HG03469 (cell line): ENCODE measurements around the gene KAZN.

Source experiments
- ATAC-seq: cut with Tn5 transposase; IDR thresholded peaks from one replicate; pipeline ENCODE4 v1.9.1; 2021; ENCODE audit warnings: mild to moderate bottlenecking, moderate library complexity, moderate number of reproducible peaks; ENCODE audit not compliant: unreplicated experiment

The KAZN gene

DNA sequence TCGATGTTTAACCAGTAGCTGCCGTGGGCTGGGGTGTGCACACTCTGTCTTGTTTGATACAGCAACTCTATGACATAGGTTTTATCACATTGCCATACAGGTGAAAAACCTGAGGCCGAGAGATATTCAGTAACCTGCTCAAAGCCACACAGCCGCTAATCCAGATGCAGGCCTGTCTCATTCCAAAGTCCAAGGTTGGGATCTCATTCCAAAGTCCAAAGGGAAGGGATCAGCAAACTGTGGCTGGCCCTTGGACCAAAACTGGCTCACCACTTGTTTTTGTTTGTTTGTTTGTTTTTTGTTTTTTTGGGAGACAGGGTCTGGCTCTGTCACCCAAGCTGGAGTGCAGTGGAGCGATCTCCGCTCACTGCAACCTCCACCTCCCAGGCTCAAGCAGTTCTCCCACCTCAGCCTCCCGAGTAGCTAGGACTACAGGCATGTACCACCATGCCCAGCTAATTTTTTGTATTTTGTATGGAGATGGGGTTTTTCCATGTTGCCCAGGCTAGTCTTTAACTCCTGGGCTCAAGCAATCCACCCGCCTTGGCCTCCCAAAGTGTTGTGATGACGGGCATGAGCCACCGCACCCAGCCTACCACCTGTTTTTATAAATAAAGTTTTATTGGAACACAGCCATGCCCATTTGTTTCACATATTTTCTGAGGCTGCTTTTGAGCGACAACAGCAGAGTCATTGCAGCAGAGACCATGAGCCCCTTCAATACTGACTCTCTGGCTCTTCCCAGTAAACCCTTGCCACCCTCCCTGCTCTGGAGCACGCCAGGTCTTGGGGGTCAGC lies 391.6 kb downstream of the KAZN start:
- no peak for ATAC-seq

DNA sequence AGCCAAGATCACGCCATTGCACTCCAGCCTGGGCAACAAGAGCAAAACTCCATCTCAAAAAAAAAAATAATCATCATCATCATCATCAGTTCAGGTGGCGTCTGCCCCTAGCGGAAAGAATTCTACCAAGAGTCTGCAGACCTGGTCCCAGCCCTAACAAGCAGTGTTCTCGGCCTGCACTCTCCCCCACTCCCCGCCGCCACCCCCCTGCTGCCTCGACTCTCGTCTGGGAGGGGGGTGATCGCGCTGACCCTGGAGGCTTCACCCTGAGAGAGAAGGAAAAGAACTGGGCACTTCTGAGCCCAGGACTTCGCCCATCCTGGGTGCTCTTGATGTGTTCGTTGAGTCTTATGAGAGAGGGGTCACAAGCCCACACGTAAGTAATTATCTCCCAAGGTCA lies 394.9 kb downstream of the KAZN start:
- no peak for ATAC-seq

DNA sequence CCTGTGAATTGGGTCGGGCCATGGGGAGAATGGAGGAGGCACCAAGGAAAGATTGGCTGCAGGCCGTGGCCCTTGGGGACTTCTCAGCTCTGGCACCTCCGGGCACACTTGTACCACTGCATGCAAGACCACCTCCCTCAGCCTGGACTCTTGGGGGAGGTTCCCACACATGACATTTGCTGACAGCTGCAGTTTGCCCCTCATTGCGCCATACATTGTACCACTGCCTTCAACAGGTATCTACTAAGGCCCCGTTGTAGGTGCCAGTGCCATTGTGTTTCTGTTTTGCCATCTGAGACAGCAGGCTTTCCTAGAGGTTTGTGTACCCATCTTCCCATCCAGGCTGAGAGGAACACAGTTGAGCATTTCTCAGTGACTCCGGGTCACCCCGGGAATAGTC lies 395.7 kb downstream of the KAZN start:
- no peak for ATAC-seq

DNA sequence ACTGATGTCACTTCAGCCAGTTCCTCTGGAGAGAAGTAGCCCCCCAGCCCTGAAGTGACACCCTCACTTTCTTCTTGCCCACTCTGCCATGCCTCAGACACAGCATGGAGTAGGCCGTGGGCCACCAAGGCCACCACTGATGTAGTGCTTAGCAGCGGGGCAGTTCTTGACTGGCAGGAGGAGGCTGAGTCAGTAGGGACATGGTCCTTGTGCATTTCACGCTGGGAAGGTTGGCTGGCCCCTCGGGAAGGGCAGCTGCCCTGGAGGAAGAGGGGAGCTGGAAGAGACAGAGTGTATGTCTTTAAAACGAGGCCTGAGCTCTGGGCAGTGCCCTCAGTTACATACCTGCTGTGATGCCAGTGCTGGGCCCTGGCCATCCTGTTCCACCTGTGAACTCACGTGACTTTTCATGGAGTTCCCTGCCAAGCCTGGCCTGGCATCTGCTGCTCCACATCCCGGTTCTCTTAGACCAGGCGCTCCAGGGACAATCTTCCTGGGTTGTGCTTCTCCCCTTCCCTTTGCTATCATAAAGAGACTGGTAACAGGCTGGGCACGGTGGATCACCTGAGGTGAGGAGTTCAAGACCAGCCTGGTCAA lies 396.5 kb downstream of the KAZN start:
- no peak for ATAC-seq

DNA sequence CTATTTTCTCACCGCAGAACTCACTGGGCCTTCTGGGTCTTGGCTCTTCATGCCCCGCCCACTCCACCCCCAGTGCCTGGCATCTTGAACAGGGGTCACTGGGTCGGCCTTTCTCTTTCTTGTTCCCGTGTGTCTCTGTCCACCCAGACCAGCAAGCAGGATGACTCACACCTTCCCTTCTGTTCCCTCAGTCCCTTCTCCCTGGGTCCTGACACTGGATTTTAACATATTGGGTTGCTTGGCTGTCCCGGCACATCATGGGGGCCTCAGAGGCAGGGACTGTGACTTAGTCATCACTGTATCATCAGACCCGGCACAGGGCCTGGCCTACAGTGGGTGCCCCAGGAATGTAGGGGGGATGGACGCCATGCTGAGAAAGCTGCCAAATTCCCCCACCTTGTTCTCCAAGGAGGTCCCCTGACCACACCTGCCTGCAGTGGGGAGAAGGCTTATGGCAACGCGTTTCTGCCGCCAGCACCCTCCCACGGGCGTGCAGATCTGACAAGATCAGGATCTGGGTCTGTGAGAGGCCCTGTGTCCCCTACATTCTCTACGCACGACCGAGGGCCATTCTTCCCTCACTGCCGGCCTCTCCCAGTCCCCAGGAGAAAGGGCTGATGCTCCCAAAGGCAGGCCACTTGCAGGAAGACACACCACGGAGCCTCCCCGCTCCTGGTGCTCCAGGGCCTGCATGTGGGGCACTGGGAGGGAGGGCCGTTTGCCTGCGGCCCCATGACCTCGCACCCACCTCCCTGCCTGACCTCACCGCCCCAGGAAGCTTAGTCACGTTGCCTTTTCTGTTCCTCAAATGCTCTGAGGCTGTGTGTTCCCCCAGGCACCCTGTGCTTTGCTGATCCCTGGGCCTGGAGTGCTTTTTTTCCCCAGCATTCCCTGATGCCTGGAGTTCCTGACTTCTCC lies 397.9 kb downstream of the KAZN start:
- no peak for ATAC-seq

DNA sequence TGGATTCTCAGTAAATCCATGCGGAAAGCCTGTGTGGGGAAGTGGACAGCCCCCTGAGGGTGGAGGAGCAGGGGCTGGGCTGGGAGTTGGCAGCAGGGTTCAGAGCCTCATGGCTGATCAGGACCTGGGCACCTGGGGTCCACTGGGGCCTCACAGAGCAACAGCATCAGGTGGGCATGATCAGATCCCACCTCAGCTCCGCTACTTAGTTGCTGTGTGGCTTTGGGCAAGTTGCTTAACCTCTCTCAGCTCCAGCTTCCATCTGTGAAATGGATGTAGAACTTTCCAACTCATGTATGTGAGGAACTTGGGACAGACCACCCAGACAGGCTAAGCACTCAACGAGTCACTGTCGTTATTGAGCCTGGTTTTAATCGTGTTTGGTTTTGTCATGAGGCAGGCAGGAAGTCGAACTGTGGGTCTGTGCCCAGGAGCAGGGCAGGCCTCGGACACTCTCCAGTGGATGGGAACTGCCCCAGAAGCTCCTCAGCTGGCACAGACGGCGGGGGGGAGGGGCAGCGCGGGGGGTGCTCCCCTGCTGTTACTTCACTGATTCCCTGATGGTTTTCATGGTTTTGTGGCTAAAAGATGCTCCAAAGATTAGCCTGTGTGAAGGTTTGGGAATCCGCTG lies 399.3 kb downstream of the KAZN start:
- ATAC-seq: no peak

DNA sequence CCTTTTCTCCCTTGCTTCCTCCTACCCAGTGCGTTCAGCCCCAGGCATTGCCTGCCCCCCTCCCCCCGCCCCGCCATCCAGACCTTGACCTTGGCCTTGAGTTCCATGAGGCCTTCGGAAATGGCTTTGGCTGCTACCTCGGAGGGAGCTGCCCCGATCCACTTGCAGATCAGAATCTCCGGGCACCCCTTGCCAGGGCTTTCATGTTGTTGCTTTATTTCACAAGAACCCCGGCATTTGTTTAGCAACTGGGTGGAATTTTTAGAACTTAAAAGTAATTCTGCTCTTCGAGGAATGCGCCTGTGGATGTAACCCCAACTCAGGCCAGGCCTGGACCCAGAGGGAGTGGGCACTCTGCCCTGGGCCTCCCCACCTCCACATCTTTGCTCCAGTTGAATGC lies 401.0 kb downstream of the KAZN start:
- no peak for ATAC-seq

DNA sequence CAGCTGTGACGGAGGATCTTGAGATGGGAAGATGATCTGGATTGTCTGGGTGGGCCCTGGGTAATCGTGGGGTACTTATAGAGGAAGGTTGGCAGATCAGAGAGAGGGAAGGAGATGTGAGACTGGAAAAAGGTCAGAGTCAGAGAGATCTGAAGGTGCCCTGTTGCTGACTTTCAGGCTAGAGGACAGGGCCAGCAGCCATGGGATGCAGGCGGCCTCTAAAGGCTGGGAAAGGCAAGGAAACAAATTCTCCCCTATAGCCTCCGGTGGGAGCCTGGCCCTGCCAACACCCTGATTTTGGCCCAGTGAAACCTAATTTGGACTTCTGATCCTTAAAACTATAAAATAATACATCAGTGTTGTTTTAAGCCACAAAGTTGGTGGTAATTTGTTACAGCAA lies 401.5 kb downstream of the KAZN start:
- no peak for ATAC-seq

DNA sequence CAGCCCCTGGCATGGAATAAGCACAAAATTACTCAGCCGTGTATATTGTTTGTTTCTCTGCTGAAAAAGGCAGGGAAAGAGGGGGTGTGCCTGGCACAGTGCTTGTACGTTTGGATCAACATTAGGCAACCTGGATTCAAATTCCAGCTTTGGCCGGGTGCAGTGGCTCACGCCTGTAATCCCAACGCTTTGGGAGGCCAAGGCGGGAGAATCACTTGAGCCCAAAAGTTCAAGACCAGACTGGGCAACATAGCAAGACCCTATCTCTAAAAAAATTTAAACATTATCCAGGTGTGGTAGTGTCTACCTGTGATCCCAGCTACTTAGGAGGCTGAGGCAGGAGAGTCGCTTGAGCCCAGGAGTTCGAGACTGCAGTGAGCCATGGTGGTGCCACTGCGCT lies 402.2 kb downstream of the KAZN start:
- no peak for ATAC-seq

DNA sequence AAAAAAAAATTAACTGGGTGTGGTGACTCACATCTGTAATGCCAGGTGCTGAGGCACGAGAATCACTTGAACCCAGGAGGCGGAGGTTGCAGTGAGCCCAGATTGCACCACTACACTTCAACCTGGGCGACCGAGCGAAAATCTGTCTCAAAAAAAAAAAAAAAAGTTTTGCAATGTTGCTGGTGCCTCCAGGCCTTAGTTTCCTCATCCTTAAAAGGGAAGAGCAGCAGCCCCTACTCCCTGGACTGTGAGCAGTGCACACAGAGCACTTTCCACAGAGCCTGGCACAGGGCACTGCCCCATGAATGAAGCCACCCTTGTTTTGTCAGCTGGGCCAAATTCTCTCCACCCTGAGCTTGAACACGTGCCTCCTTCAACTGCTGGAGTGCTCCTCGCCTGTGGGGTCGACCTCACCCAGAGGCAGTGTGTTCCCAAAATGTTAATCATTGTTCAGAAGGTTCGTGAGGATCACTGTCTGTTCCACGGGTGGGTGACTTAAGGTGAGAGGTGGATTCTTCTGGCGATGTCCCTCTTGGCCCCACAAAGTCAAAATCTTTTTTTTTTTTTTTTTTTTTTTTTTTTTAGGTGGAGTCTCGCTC lies 402.9 kb downstream of the KAZN start:
- no peak for ATAC-seq

DNA sequence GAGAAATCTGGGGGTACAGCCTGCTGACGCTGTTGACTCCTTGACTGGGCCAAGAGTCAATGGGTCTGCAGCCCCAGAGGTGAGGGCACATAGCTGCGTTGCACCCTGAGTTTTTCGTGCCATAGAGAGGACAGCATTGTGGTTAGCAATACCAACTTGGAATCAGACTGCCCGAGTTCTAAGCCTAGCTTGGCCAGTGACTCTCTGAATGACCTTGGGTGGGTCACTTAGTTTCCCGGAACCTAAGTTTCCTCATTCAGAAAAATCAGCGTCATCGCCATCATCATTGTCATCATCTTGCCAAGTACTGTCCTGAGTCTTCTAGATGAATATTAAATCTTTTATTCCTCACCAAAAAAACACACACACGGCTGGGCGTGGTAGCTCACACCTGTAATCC lies 403.8 kb downstream of the KAZN start:
- no peak for ATAC-seq

DNA sequence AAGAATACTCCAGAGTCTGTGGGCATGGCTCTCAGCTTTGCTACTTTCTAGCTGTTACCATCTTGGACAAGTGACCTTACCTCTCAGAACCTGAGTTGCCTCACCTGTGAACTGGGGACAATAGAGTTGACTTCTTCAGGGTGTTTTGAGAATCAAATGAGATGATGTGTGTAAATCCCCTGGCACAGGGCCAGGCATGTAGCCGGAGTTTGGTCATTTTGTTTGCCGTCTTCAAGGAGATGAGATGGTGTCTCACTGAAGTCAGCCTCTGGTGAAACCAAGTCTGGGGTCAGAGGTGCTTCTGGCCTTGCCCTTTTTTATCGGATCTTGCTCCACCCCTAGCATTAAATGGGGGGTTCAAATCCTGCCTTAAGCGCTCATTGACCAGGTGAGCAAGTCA lies 405.9 kb downstream of the KAZN start:
- no peak for ATAC-seq

DNA sequence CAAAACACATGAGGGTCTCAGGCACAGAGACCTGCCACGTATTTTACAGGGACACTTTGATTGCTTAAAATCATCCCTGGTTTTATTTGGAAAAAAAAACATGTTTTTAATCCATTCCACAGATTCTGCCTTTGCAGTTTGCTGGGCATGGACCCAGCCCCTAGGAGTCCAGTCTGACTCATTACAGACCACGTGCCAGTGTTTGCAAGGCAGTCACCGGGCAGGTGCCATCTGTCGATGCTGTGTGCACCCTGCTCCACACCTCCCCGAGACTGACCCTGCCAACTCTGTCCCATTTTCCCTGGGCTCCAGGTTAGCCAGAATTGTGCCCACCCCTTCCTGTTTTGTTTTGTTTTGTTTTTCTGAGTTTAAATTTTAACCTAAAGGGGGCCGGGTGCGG lies 406.6 kb downstream of the KAZN start:
- ATAC-seq: no peak

DNA sequence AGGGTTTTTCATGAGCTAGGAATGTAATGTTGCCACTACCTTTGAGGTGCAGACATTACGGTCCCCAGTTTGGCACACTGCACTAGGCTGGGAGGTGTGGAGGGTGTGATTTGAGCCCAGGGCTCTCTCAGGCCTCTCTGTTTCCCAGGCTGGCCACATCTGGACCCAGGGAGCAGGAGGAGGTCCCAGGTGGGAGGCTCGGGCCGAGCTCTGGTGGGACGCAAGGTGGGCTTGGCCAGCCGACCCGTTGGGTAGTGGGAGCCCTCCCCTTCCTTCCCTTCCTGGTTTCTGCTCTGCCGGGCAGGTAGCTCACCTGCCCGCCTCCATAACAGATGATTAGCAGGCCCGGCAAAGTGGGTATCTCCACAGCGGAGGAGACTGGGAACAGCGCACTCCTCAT lies 408.9 kb downstream of the KAZN start:
- ATAC-seq: no peak

DNA sequence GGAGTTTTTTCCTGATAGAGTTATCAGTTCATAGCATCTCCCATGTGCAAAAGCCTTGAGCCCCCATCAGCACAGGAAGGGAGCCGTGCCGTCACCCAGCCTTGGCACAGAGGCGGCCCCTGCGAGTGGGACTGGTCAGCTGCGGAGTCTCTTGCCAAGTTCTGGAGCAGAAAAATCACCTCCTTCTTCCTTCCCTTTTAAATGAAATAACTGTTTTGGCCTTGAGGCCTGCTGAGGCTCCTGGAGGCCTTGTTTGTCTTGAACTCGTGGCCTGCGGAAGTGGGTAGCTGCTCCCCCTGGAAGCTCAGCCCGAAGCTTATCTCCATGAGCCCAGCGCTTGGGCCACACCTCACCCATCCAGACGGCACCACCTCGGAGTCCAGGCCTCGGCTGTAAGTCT lies 409.4 kb downstream of the KAZN start:
- ATAC-seq: no peak

DNA sequence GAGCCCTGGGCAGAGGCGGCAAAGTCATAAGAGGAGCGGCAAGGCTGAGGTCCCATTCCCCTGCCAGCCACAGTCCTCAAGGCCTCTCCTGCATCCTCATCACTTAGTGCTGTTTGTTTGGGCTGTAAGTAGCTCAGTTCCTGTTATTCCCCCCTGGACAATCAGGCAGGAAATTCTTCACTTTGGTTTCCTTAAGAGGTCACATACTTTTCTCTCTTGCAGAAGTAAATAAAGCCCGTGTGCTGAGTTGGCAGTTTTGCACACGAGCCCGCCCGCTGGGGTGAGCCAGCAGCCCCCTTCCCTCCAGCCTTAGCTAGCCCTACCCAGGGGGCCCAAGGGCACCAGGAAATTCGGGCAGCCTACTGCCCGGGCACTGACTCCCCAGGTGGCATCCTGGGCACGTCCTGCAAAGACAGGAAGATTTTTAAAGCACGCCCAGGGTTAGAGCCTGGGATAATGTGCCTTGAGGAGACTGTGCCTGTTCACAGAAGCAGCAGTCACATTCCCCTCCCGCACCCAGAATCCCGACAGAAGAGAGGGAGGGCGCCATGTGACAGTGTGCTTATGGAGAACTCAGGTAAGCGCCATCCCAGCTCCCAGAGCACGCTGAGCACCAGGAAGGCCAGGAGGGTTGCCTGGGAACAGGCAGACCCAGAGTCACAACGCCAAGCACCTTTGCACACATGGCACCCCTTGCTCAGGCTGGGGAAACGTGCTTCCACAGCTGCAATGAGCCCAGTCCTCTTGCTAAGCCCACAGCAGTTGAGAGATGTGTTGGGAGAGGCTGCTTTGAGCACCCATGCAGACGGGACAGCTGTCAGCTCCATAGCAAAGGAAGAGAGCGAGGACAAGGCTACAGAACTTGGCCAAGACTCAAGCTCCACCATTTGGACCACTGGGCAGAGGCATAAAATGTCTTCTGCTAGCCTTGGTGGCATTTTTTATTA lies 410.6 kb downstream of the KAZN start:
- no peak for ATAC-seq

DNA sequence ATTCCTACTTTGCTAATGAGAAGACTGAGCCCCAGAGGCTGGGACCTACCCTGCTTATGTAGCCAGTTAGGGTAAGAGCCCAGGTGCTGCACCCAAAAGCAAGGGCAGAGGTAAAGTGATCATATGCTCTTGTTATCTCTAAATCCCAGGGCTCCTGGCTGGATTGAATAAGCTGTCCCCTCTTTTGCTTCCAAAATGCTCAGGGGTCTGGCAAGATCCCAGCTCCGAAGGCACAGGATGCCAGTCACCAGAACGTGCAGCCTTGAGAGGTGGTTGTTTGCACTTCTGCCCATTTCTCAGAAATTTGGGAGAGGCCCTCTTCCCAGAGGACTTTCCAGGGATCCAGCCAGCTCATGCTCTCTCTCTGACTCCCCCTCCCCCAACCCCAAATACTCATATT lies 412.7 kb downstream of the KAZN start:
- ATAC-seq: no peak

DNA sequence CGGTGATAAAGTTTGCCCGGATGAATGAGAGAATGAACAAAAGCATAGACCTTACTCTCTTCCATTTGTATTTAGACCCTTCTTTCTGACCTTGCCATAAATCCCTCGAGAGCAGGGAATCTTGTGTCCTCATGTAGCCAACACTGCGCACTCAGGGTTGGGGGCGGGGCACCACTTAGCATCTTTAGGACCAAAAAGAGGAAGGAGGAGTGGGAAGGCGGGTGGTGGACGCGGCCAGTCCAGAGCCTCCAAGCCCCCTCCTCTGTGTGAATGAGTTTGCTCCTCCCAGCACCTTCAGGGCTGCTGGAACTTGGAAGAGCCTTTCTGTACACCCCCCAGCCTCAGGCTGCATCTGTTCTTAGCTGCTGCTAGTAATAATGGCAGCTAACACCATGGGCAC lies 413.2 kb downstream of the KAZN start:
- no peak for ATAC-seq

DNA sequence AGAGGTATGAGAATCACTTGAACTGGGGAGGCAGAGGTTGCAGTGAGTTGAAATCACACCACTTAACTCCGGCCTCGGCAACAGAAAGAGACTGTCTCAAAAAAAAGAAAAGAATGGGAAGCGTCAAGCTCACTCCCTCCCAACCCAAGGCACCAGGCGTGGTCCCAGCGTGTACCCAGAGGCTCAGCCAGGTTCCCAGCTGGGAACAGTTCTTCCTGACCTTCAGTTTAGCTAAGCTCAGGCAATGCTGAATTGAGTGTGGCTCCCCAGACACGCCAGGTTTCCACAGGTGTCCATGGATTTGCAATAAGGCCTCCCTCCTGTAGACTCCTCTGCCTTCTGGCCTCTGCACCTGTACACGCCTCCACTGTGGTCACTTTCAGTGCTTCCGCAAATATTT lies 414.3 kb downstream of the KAZN start:
- no peak for ATAC-seq

DNA sequence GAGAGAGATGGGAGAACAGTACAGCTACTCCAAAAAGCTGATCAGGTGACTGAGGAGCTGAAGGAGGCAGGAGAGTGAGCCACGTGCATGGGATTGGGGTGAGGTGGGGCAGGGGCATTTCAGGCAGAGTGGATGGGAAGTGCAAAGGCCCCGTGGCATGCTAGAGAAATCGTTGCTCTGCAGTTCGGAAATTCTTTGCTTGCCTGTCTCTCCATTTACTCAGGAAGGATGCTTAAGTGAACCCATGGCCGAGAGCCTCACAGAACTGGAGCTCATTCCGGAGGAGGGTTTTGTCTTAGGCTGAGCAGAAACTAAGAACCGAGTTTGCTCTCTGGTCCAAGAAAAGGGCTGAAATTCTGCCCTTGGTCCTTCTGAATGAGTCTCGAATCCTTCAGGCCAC lies 415.3 kb downstream of the KAZN start:
- ATAC-seq: no peak
